A549 (cell line): ENCODE measurements around the gene CCNG2. TPM values are rescaled to one million over a fixed set of nuclear protein-coding genes. Genes with fewer than 3 reads are reported as not detected.

Experiments used
- ATAC-seq, 2 experiments: fragments of 200-7000 bp in 1 of 2; fragments of >200 bp in 1 of 2; cut with Nextera tagmentation in 1 of 2; cut with Tn5 transposase in 1 of 2; 3 replicates each; pipeline versions ENCODE4 v1.8.0 to v1.9.1; 2018 to 2020; ENCODE audit warnings: mild to moderate bottlenecking in 1 of 2, moderate library complexity in 1 of 2
- CTCF ChIA-PET: fragments of 300-600 bp; sonication (Branson Sonifier 250); formaldehyde crosslinking; extraction: SDS; loops from one replicate; lab custom pipeline; 2021; ENCODE audit warnings: antibody characterized with exemption, inconsistent platforms; lab: Yijun Ruan, JAX
- POLR2A ChIA-PET: fragments of 350-600 bp; formaldehyde crosslinking; extraction: SDS; loops from one replicate; lab custom pipeline; 2021; ENCODE audit warnings: antibody characterized with exemption, inconsistent platforms; lab: Yijun Ruan, JAX
- DNase-seq, 2 experiments: peaks; one replicate each; pipeline versions ENCODE4 v3.0.0 to v3.0.0-alpha.2; 2011 to 2016; ENCODE audit warnings: low read depth in 1 of 2, low spot score in 1 of 2
- FAIRE-seq: peaks from 2 replicates; lab custom pipeline; 2011; peaks lifted over from hg19 to GRCh38; lab: Jason Lieb, UNC
- H3K27ac ChIP-seq, 2 experiments: fragments of >200 bp; sonication (Bioruptor Twin); formaldehyde crosslinking; 3 replicates each; pipeline ENCODE4 v1.5.1; 2016 to 2017
- H3K4me1 ChIP-seq: fragments of >200 bp; sonication (Bioruptor Twin); formaldehyde crosslinking; 3 replicates; pipeline ENCODE4 v1.6.1; 2016
- H3K4me2 ChIP-seq: fragments of >200 bp; sonication (Bioruptor Twin); formaldehyde crosslinking; 3 replicates; pipeline ENCODE4 v1.6.1; 2016
- H3K4me3 ChIP-seq: fragments of >200 bp; sonication (Bioruptor Twin); formaldehyde crosslinking; 3 replicates; pipeline ENCODE4 v1.5.1; 2016
- H3K9me3 ChIP-seq: fragments of >200 bp; sonication (Bioruptor Twin); formaldehyde crosslinking; 3 replicates; pipeline ENCODE4 v1.6.1; 2016
- CEBPB ChIP-seq, 2 experiments: fragments of >200 bp in 1 of 2; sonication (Bioruptor Twin) in 1 of 2; formaldehyde crosslinking in 1 of 2; IDR thresholded peaks; 2 replicates each; pipeline ENCODE4 v1.6.1; 2012 to 2016
- CHD2 ChIP-seq: fragments of 150-350 bp; IDR thresholded peaks from 2 replicates; pipeline ENCODE4 v1.6.1; 2014; ENCODE audit warnings: low read length; ENCODE audit not compliant: partially characterized antibody
- E2F6 ChIP-seq: IDR thresholded peaks from 2 replicates; pipeline ENCODE4 v1.6.1; 2012; ENCODE audit warnings: low read depth, borderline replicate concordance
- EP300 ChIP-seq, 2 experiments: fragments of >200 bp; sonication (Bioruptor Twin); formaldehyde crosslinking; IDR thresholded peaks; 2 replicates in 1 of 2; 3 replicates in 1 of 2; pipeline ENCODE4 v1.6.1; 2016 to 2017
- ESRRA ChIP-seq: fragments of 150-350 bp; IDR thresholded peaks from 2 replicates; pipeline ENCODE4 v1.6.1; 2014; ENCODE audit warnings: mild to moderate bottlenecking, low read length, borderline replicate concordance
- FOXS1 ChIP-seq: fragments of 250-450 bp; sonication (Bioruptor Pico); IDR thresholded peaks from 2 replicates; pipeline ENCODE4 v1.5.0; 2020; ENCODE audit warnings: mild to moderate bottlenecking, moderate library complexity
- HDAC2 ChIP-seq: fragments of 200-600 bp; sonication (generic); IDR thresholded peaks from 2 replicates; pipeline ENCODE4 v1.6.1; 2016
- HOXA7 ChIP-seq: fragments of 250-450 bp; sonication (Bioruptor Pico); IDR thresholded peaks from 2 replicates; pipeline ENCODE4 v1.5.0; 2020; ENCODE audit warnings: mild to moderate bottlenecking, moderate library complexity
- MAX ChIP-seq: IDR thresholded peaks from 2 replicates; pipeline ENCODE4 v1.6.1; 2012
- MAZ ChIP-seq: fragments of 150-350 bp; IDR thresholded peaks from 2 replicates; pipeline ENCODE4 v1.6.1; 2014; ENCODE audit warnings: antibody characterized with exemption, low read depth, low read length, borderline replicate concordance
- NR3C1 ChIP-seq: fragments of >200 bp; sonication (Bioruptor Twin); formaldehyde crosslinking; IDR thresholded peaks from 3 replicates; pipeline ENCODE4 v1.6.1; 2017
- PHF8 ChIP-seq: fragments of 200-600 bp; sonication (generic); IDR thresholded peaks from 2 replicates; pipeline ENCODE4 v1.6.1; 2016; ENCODE audit warnings: low read depth, mild to moderate bottlenecking, antibody characterized with exemption, moderate library complexity, borderline replicate concordance
- POLR2A ChIP-seq: IDR thresholded peaks from 2 replicates; pipeline ENCODE4 v1.6.1; 2012; ENCODE audit warnings: mild to moderate bottlenecking, low read length
- RAD21 ChIP-seq, 2 experiments: fragments of >200 bp in 1 of 2; sonication (Bioruptor Twin) in 1 of 2; formaldehyde crosslinking in 1 of 2; IDR thresholded peaks in 1 of 2; conservative IDR thresholded peaks in 1 of 2; 2 replicates in 1 of 2; 3 replicates in 1 of 2; pipeline ENCODE4 v1.6.1; 2012 to 2018; ENCODE audit warnings: inconsistent platforms in 1 of 2
- RARB ChIP-seq: fragments of 250-450 bp; sonication (Bioruptor Pico); IDR thresholded peaks from 2 replicates; pipeline ENCODE4 v1.8.0; 2021; ENCODE audit warnings: mild to moderate bottlenecking, moderate library complexity
- RCOR1 ChIP-seq: fragments of 150-350 bp; IDR thresholded peaks from 2 replicates; pipeline ENCODE4 v1.6.1; 2014; ENCODE audit warnings: antibody characterized with exemption, low read length, low read depth
- RFX5 ChIP-seq: fragments of 450-650 bp; IDR thresholded peaks from 2 replicates; pipeline ENCODE4 v1.7.1; 2014; ENCODE audit warnings: antibody characterized with exemption, mild to moderate bottlenecking, moderate library complexity
- RNF2 ChIP-seq: fragments of 200-600 bp; sonication (generic); IDR thresholded peaks from 2 replicates; pipeline ENCODE4 v1.6.1; 2016; ENCODE audit warnings: low read depth, mild to moderate bottlenecking, antibody characterized with exemption, moderate library complexity, borderline replicate concordance
- SMC3 ChIP-seq: fragments of >200 bp; sonication (Bioruptor Twin); formaldehyde crosslinking; IDR thresholded peaks from 3 replicates; pipeline ENCODE4 v1.6.1; 2018; ENCODE audit warnings: inconsistent platforms
- ZC3H11A ChIP-seq: fragments of 450-650 bp; IDR thresholded peaks from 2 replicates; pipeline ENCODE4 v1.6.1; 2014; ENCODE audit warnings: antibody characterized with exemption, mild to moderate bottlenecking
- ZNF302 ChIP-seq: fragments of 250-450 bp; sonication (Bioruptor Pico); IDR thresholded peaks from 2 replicates; pipeline ENCODE4 v1.9.0; 2021; ENCODE audit warnings: inconsistent platforms, mild to moderate bottlenecking, moderate library complexity
- ZSCAN20 ChIP-seq: fragments of 250-450 bp; sonication (Bioruptor Pico); IDR thresholded peaks from 2 replicates; pipeline ENCODE4 v1.8.0; 2022; ENCODE audit warnings: mild to moderate bottlenecking, moderate library complexity
- WGBS: methylation state at CpG from one replicate; pipeline ENCODE4 v1.1.6; 2017; ENCODE audit errors: missing lambda C conversion rate; 5-methylcytosine and 5-hydroxymethylcytosine counted together
- polyA plus RNA-seq, 4 experiments: library from polyadenylated mRNA; depleted of rRNA in 3 of 4; stranded (reverse); fragments of >200 nt; fragmentation: RNase III in 1 of 4; extraction: RNeasy Plus Mini Kit Qiagen cat#74134 plus additional on column Dnase treatment in 1 of 4; gene quantifications; 2 replicates in 3 of 4; 3 replicates in 1 of 4; pipeline ENCODE4 v1.2.3, GENCODE V29; 2011 to 2017
- TF ChIP-seq, protein P1 (sequence below): fragments of 200-600 bp; sonication (generic); IDR thresholded peaks from 2 replicates; pipeline ENCODE4 v1.6.1; 2016; ENCODE audit warnings: antibody characterized with exemption, mild to moderate bottlenecking, moderate library complexity

The CCNG2 gene
- polyA plus RNA-seq, 2 of the 4 experiments (the other 2 are of a cell fraction): 3.9 to 9.8 TPM

GRCh38 chr4:77155631-77156452, 1.2 kb upstream of the CCNG2 start:
- H3K27ac ChIP-seq: peak overlapping the region; percentile 68 to 77
- peak overlapping the region; percentile 92 for H3K4me2 ChIP-seq
- 51% methylated on average over 15 of the region's 15 CpGs for WGBS
- FAIRE-seq: no peak
- H3K4me3 ChIP-seq: peak overlapping the region; percentile 80
- ATAC-seq: no peak
- DNase-seq: no peak
- CTCF ChIA-PET: interaction anchor here (0.8 kb wide), 1 partner anchor 48 kb away, joined by 3 read pairs; no protein-coding TSS in a partner anchor
- no peaks in the 10 kb centered on the region for H3K9me3 ChIP-seq
- TF ChIP-seq SMC3 (no peak), MAX (no peak), RARB (CRISPR knock-in tag) (no peak), ZNF302 (CRISPR knock-in tag) (no peak), CHD2 (no peak), FOXS1 (no peak), HOXA7 (no peak), MAZ (no peak), RFX5 (no peak)
- TF ChIP-seq, protein P1, sequence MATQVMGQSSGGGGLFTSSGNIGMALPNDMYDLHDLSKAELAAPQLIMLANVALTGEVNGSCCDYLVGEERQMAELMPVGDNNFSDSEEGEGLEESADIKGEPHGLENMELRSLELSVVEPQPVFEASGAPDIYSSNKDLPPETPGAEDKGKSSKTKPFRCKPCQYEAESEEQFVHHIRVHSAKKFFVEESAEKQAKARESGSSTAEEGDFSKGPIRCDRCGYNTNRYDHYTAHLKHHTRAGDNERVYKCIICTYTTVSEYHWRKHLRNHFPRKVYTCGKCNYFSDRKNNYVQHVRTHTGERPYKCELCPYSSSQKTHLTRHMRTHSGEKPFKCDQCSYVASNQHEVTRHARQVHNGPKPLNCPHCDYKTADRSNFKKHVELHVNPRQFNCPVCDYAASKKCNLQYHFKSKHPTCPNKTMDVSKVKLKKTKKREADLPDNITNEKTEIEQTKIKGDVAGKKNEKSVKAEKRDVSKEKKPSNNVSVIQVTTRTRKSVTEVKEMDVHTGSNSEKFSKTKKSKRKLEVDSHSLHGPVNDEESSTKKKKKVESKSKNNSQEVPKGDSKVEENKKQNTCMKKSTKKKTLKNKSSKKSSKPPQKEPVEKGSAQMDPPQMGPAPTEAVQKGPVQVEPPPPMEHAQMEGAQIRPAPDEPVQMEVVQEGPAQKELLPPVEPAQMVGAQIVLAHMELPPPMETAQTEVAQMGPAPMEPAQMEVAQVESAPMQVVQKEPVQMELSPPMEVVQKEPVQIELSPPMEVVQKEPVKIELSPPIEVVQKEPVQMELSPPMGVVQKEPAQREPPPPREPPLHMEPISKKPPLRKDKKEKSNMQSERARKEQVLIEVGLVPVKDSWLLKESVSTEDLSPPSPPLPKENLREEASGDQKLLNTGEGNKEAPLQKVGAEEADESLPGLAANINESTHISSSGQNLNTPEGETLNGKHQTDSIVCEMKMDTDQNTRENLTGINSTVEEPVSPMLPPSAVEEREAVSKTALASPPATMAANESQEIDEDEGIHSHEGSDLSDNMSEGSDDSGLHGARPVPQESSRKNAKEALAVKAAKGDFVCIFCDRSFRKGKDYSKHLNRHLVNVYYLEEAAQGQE: no peak
- TF ChIP-seq, all 56 proteins: peak for 0
- POLR2A ChIA-PET: interaction anchor here (1.2 kb wide), 1 partner anchor 10 kb away, joined by 3 read pairs; no protein-coding TSS in a partner anchor
- H3K4me1 ChIP-seq: peaks cover 12% of the 10 kb centered on the region; the same call in 2 of the 3 replicates

DNA sequence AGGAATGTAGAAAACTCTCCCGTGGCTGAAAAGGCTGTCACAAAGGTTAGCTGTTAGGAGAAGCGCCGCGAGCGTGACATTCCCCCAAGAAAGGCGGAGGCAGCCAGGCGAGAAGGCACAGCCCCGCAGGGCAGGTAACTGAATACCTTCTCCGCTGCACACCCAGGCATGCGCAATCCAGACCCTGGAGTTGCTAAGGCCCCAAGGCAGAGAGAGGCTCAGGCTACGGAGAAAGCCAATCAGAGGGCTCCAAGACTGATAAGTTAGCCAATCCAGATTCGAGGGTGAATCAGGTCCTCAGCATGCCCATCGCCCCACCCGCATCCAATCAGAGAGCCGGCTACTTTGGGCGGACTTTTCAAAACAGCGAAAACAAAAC, 485 bp upstream of the CCNG2 start:
- H3K4me1 ChIP-seq: peaks cover 12% of the 10 kb centered on the region; the same call in 2 of the 3 replicates
- H3K4me3 ChIP-seq: peak overlapping the region; percentile 80
- ATAC-seq: peak; percentile 91 to 95
- no peaks in the 10 kb centered on the region for H3K9me3 ChIP-seq
- H3K27ac ChIP-seq: peak overlapping the region; percentile 76 to 99
- peak; percentile 28 for FAIRE-seq
- CTCF ChIA-PET: no interaction called here
- TF ChIP-seq NR3C1: no peak
- peak; percentile 97 for TF ChIP-seq RFX5
- TF ChIP-seq POLR2A: peak; percentile 62
- POLR2A ChIA-PET: interaction anchor here (1.2 kb wide), 1 partner anchor 10 kb away, joined by 3 read pairs; no protein-coding TSS in a partner anchor
- peak overlapping the region; percentile 92 for H3K4me2 ChIP-seq
- 2% methylated on average over 16 of the region's 17 CpGs for WGBS
- peak; percentile 95 to 98 for DNase-seq

DNA sequence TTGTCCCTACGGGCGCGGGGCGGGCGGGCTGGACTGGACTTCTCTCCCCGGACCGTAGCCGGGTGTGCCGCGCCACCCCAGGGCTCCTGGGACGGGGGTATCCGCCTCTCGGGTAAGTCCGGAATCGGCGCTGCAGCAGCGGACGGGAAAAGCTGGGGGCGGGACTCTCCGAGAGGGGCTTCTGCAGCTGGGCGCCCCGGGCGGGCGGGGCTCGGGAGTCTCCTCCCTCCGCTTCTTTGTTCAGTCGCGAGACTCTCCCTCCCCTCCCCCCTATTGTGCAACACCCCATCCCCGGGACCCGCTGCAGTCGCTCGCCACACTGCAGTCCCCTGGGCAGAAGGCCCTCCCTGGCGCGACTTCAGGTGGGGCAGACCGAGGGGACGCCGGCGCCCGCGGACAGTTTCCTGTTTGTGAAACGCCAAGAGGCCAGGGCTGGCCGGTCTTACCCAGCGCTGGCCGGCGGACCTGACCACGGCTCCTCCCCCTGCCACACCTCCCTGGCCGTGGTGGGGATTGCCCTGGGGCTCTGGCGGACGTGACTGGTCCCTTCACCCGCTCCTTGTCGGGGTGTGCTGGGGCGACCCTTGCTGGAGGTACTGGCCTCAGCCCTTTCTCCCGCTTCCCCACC, 966 bp downstream of the CCNG2 start:
- peak overlapping the region; percentile 93 for H3K4me2 ChIP-seq
- peak overlapping the region; percentile 76 to 99 for H3K27ac ChIP-seq
- ChIA-PET POLR2A (interaction anchor here (0.6 to 1.0 kb wide), 3 partner anchors 57 to 81 kb away, joined by 3 to 7 read pairs (median 6); partner anchors contain the start of gene CCNI), CTCF (no interaction called here)
- peak overlapping the region; percentile 80 for H3K4me3 ChIP-seq
- peaks cover 12% of the 10 kb centered on the region; the same call in 2 of the 3 replicates for H3K4me1 ChIP-seq
- ATAC-seq: peak; percentile 78 to 84
- H3K9me3 ChIP-seq: no peaks in the 10 kb centered on the region
- FAIRE-seq: no peak
- DNase-seq: peak; percentile 63 to 69
- no CpG with 5 or more reads among the region's 53 CpGs for WGBS
- no peak for TF ChIP-seq MAZ
- no peak for TF ChIP-seq RCOR1
- no peak for TF ChIP-seq EP300 (IDR thresholded peaks at IDR 0.05)
- no peak for TF ChIP-seq ZSCAN20 (CRISPR knock-in tag)
- TF ChIP-seq RARB (CRISPR knock-in tag): no peak
- peak; percentile 42 for TF ChIP-seq CHD2
- TF ChIP-seq RNF2: no peak
- peak; percentile 87 to 94 for TF ChIP-seq CEBPB (IDR thresholded peaks at IDR 0.05)
- no peak for TF ChIP-seq RAD21 (conservative IDR thresholded peaks at IDR 0.05 in 1 of 2, IDR thresholded peaks at IDR 0.05 in 1 of 2)
- no peak for TF ChIP-seq E2F6
- TF ChIP-seq ZC3H11A: no peak
- no peak for TF ChIP-seq HDAC2
- TF ChIP-seq SMC3: no peak
- no peak for TF ChIP-seq PHF8
- no peak for TF ChIP-seq ESRRA
- TF ChIP-seq, protein P1: peak; percentile 52
